ENCODE results near the gene IER3IP1.

DNA sequence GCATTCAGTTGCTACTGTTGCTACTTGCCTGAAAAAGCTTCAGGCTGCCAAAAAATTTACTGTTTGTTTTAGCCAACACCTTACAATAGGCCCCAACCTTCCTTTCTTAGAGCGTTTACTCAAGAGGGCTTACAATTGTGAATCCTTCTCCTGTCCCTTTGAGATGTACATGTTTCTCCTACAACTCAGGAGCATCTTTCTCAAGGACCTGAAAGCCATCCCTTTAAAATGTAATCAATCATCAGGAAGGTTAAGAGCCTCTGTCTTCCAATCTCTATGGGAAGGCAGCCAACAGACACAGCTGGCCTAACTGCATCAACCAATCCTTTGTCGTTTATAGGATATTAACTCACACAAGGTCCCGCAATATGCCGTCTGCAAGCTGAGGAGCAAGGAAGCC, 3.4 kb upstream of the IER3IP1 start:
- TF ChIP-seq, protein P1, sequence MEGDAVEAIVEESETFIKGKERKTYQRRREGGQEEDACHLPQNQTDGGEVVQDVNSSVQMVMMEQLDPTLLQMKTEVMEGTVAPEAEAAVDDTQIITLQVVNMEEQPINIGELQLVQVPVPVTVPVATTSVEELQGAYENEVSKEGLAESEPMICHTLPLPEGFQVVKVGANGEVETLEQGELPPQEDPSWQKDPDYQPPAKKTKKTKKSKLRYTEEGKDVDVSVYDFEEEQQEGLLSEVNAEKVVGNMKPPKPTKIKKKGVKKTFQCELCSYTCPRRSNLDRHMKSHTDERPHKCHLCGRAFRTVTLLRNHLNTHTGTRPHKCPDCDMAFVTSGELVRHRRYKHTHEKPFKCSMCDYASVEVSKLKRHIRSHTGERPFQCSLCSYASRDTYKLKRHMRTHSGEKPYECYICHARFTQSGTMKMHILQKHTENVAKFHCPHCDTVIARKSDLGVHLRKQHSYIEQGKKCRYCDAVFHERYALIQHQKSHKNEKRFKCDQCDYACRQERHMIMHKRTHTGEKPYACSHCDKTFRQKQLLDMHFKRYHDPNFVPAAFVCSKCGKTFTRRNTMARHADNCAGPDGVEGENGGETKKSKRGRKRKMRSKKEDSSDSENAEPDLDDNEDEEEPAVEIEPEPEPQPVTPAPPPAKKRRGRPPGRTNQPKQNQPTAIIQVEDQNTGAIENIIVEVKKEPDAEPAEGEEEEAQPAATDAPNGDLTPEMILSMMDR (conservative IDR thresholded peaks at IDR 0.05; ENCODE audit: low read depth, low read length), result no peak
- TF ChIP-seq RAD21 (IDR thresholded peaks at IDR 0.05; ENCODE audit: low read length), result no peak
- no peak for TF ChIP-seq MAFK (IDR thresholded peaks at IDR 0.05; ENCODE audit: low read depth, low read length)
- TF ChIP-seq POLR2A (IDR thresholded peaks at IDR 0.05; ENCODE audit: low read depth, low read length), result no peak
- TF ChIP-seq SMC3 (IDR thresholded peaks at IDR 0.05; ENCODE audit: low read depth, low read length), result no peak

Measured in IMR-90 (cell line).